Measurements from ENCODE around the gene AACS.

The AACS gene

GRCh38 chr12:125159702-125160101 is 94.5 kb downstream of the AACS start:
- Histone ChIP-seq H3K27me3 (ENCODE audit: low read depth, low read length) (no peaks in the 10 kb centered on the region), H3K4me1 (ENCODE audit: control insufficient read depth in 1 of 2, insufficient read depth in 2 of 2, low read length in 2 of 2) (no peaks in the 10 kb centered on the region), H3K36me3 (ENCODE audit: control insufficient read depth in 1 of 2, insufficient read depth in 2 of 2, low read length in 2 of 2) (no peaks in the 10 kb centered on the region), H3K9me3 (ENCODE audit: control insufficient read depth in 1 of 2, low read length in 2 of 2) (peaks cover 4 to 7% of the 10 kb centered on the region in 2 donors), H3K4me3 (ENCODE audit: low read depth in 1 of 2, low read length in 2 of 2) (no peak overlapping the region), H3K27ac (ENCODE audit: low read length) (no peak overlapping the region)

GRCh38 chr12:125160281-125160955 is 95.2 kb downstream of the AACS start:
- H3K4me3 ChIP-seq (ENCODE audit: low read depth in 1 of 2, low read length in 2 of 2), result no peak overlapping the region
- no peaks in the 10 kb centered on the region for H3K4me1 ChIP-seq (ENCODE audit: control insufficient read depth in 1 of 2, insufficient read depth in 2 of 2, low read length in 2 of 2)
- no peaks in the 10 kb centered on the region for H3K36me3 ChIP-seq (ENCODE audit: control insufficient read depth in 1 of 2, insufficient read depth in 2 of 2, low read length in 2 of 2)
- no peak overlapping the region for H3K27ac ChIP-seq (ENCODE audit: low read length)
- no peaks in the 10 kb centered on the region for H3K27me3 ChIP-seq (ENCODE audit: low read depth, low read length)
- H3K9me3 ChIP-seq (ENCODE audit: control insufficient read depth in 1 of 2, low read length in 2 of 2), result peaks cover 4 to 7% of the 10 kb centered on the region in 2 donors

GRCh38 chr12:125161712-125162022 is 96.4 kb downstream of the AACS start:
- H3K4me3 ChIP-seq (ENCODE audit: low read depth in 1 of 2, low read length in 2 of 2), result no peak overlapping the region
- no peak overlapping the region for H3K27ac ChIP-seq (ENCODE audit: low read length)

GRCh38 chr12:125162489-125163028 is 97.3 kb downstream of the AACS start:
- peaks cover 0 to 2% of the 10 kb centered on the region in 2 donors for H3K9me3 ChIP-seq (ENCODE audit: control insufficient read depth in 1 of 2, low read length in 2 of 2)
- no peaks in the 10 kb centered on the region for H3K36me3 ChIP-seq (ENCODE audit: control insufficient read depth in 1 of 2, insufficient read depth in 2 of 2, low read length in 2 of 2)
- H3K27me3 ChIP-seq (ENCODE audit: low read depth, low read length), result no peaks in the 10 kb centered on the region
- H3K4me3 ChIP-seq (ENCODE audit: low read depth in 1 of 2, low read length in 2 of 2), result no peak overlapping the region
- no peaks in the 10 kb centered on the region for H3K4me1 ChIP-seq (ENCODE audit: control insufficient read depth in 1 of 2, insufficient read depth in 2 of 2, low read length in 2 of 2)
- no peak overlapping the region for H3K27ac ChIP-seq (ENCODE audit: low read length)

More at GRCh38 chr12:125161712-125162022, 96.4 kb downstream of the AACS start:
- Histone ChIP-seq H3K9me3 (ENCODE audit: control insufficient read depth in 1 of 2, low read length in 2 of 2) (peaks cover 4 to 7% of the 10 kb centered on the region in 2 donors), H3K4me1 (ENCODE audit: control insufficient read depth in 1 of 2, insufficient read depth in 2 of 2, low read length in 2 of 2) (no peaks in the 10 kb centered on the region), H3K36me3 (ENCODE audit: control insufficient read depth in 1 of 2, insufficient read depth in 2 of 2, low read length in 2 of 2) (no peaks in the 10 kb centered on the region), H3K27me3 (ENCODE audit: low read depth, low read length) (no peaks in the 10 kb centered on the region)

GRCh38 chr12:125163148-125163547 is 97.9 kb downstream of the AACS start:
- Histone ChIP-seq H3K27me3 (ENCODE audit: low read depth, low read length) (no peaks in the 10 kb centered on the region), H3K27ac (ENCODE audit: low read length) (no peak overlapping the region), H3K4me3 (ENCODE audit: low read depth in 1 of 2, low read length in 2 of 2) (no peak overlapping the region), H3K4me1 (ENCODE audit: control insufficient read depth in 1 of 2, insufficient read depth in 2 of 2, low read length in 2 of 2) (no peaks in the 10 kb centered on the region), H3K9me3 (ENCODE audit: control insufficient read depth in 1 of 2, low read length in 2 of 2) (peaks cover 0 to 3% of the 10 kb centered on the region in 2 donors), H3K36me3 (ENCODE audit: control insufficient read depth in 1 of 2, insufficient read depth in 2 of 2, low read length in 2 of 2) (no peaks in the 10 kb centered on the region)

GRCh38 chr12:125164541-125164940 is 99.3 kb downstream of the AACS start:
- H3K4me3 ChIP-seq (ENCODE audit: low read depth in 1 of 2, low read length in 2 of 2), result no peak overlapping the region
- H3K9me3 ChIP-seq (ENCODE audit: control insufficient read depth in 1 of 2, low read length in 2 of 2), result peaks cover 0 to 9% of the 10 kb centered on the region in 2 donors
- H3K36me3 ChIP-seq (ENCODE audit: control insufficient read depth in 1 of 2, insufficient read depth in 2 of 2, low read length in 2 of 2), result no peaks in the 10 kb centered on the region
- no peaks in the 10 kb centered on the region for H3K4me1 ChIP-seq (ENCODE audit: control insufficient read depth in 1 of 2, insufficient read depth in 2 of 2, low read length in 2 of 2)
- no peaks in the 10 kb centered on the region for H3K27me3 ChIP-seq (ENCODE audit: low read depth, low read length)
- H3K27ac ChIP-seq (ENCODE audit: low read length), result no peak overlapping the region

- no peaks in the 10 kb centered on the region for H3K27me3 ChIP-seq (ENCODE audit: low read depth, low read length)
- H3K4me1 ChIP-seq (ENCODE audit: control insufficient read depth in 1 of 2, insufficient read depth in 2 of 2, low read length in 2 of 2), result no peaks in the 10 kb centered on the region
- no peak overlapping the region for H3K27ac ChIP-seq (ENCODE audit: low read length)
- H3K9me3 ChIP-seq (ENCODE audit: control insufficient read depth in 1 of 2, low read length in 2 of 2), result peaks cover 0 to 15% of the 10 kb centered on the region in 2 donors
- H3K4me3 ChIP-seq (ENCODE audit: low read depth in 1 of 2, low read length in 2 of 2), result no peak overlapping the region
- H3K36me3 ChIP-seq (ENCODE audit: control insufficient read depth in 1 of 2, insufficient read depth in 2 of 2, low read length in 2 of 2), result no peaks in the 10 kb centered on the region
Observed at GRCh38 chr12:125166041-125166440, 100.8 kb downstream of the AACS start.

- Histone ChIP-seq H3K27me3 (ENCODE audit: low read depth, low read length) (no peaks in the 10 kb centered on the region), H3K27ac (ENCODE audit: low read length) (no peak overlapping the region), H3K4me1 (ENCODE audit: control insufficient read depth in 1 of 2, insufficient read depth in 2 of 2, low read length in 2 of 2) (no peaks in the 10 kb centered on the region), H3K4me3 (ENCODE audit: low read depth in 1 of 2, low read length in 2 of 2) (no peak overlapping the region), H3K36me3 (ENCODE audit: control insufficient read depth in 1 of 2, insufficient read depth in 2 of 2, low read length in 2 of 2) (no peaks in the 10 kb centered on the region), H3K9me3 (ENCODE audit: control insufficient read depth in 1 of 2, low read length in 2 of 2) (peaks cover 0 to 15% of the 10 kb centered on the region in 2 donors)
Observed at GRCh38 chr12:125167658-125168057, 102.4 kb downstream of the AACS start.

GRCh38 chr12:125169451-125169850 is 104.2 kb downstream of the AACS start:
- no peak overlapping the region for H3K27ac ChIP-seq (ENCODE audit: low read length)
- no peak overlapping the region for H3K4me3 ChIP-seq (ENCODE audit: low read depth in 1 of 2, low read length in 2 of 2)

GRCh38 chr12:125169870-125170269 is 104.6 kb downstream of the AACS start:
- Histone ChIP-seq H3K27ac (ENCODE audit: low read length) (no peak overlapping the region), H3K27me3 (ENCODE audit: low read depth, low read length) (no peaks in the 10 kb centered on the region), H3K36me3 (ENCODE audit: control insufficient read depth in 1 of 2, insufficient read depth in 2 of 2, low read length in 2 of 2) (no peaks in the 10 kb centered on the region), H3K4me1 (ENCODE audit: control insufficient read depth in 1 of 2, insufficient read depth in 2 of 2, low read length in 2 of 2) (no peaks in the 10 kb centered on the region), H3K9me3 (ENCODE audit: control insufficient read depth in 1 of 2, low read length in 2 of 2) (peaks cover 0 to 15% of the 10 kb centered on the region in 2 donors), H3K4me3 (ENCODE audit: low read depth in 1 of 2, low read length in 2 of 2) (no peak overlapping the region)

More at GRCh38 chr12:125169451-125169850, 104.2 kb downstream of the AACS start:
- Histone ChIP-seq H3K9me3 (ENCODE audit: control insufficient read depth in 1 of 2, low read length in 2 of 2) (peaks cover 0 to 15% of the 10 kb centered on the region in 2 donors), H3K4me1 (ENCODE audit: control insufficient read depth in 1 of 2, insufficient read depth in 2 of 2, low read length in 2 of 2) (no peaks in the 10 kb centered on the region), H3K36me3 (ENCODE audit: control insufficient read depth in 1 of 2, insufficient read depth in 2 of 2, low read length in 2 of 2) (no peaks in the 10 kb centered on the region), H3K27me3 (ENCODE audit: low read depth, low read length) (no peaks in the 10 kb centered on the region)

GRCh38 chr12:125171267-125171666 is 106.0 kb downstream of the AACS start:
- Histone ChIP-seq H3K4me1 (ENCODE audit: control insufficient read depth in 1 of 2, insufficient read depth in 2 of 2, low read length in 2 of 2) (no peaks in the 10 kb centered on the region), H3K36me3 (ENCODE audit: control insufficient read depth in 1 of 2, insufficient read depth in 2 of 2, low read length in 2 of 2) (no peaks in the 10 kb centered on the region), H3K27ac (ENCODE audit: low read length) (no peak overlapping the region), H3K4me3 (ENCODE audit: low read depth in 1 of 2, low read length in 2 of 2) (no peak overlapping the region), H3K27me3 (ENCODE audit: low read depth, low read length) (no peaks in the 10 kb centered on the region), H3K9me3 (ENCODE audit: control insufficient read depth in 1 of 2, low read length in 2 of 2) (peaks cover 7 to 15% of the 10 kb centered on the region in 2 donors)
